ENCODE results near the gene HOXA3. TPM values are rescaled to one million over a fixed set of nuclear protein-coding genes. Genes with fewer than 3 reads are reported as not detected.
A peak's percentile ranks its signal among the peaks of the same experiment; 100 is the strongest.

HOXA3 gene
- polyA plus RNA-seq, 1 donor: 19.1 TPM

- Histone ChIP-seq H3K36me3 (ENCODE audit: control insufficient read depth, insufficient read depth, low read length) (peaks cover 3% of the 10 kb centered on the region), H3K9me3 (ENCODE audit: control insufficient read depth, low read depth, low read length) (peaks cover 20% of the 10 kb centered on the region), H3K4me3 (ENCODE audit: low read length) (peak overlapping the region; percentile 73), H3K4me1 (ENCODE audit: control insufficient read depth, insufficient read depth, low read length) (peaks cover 17% of the 10 kb centered on the region), H3K27me3 (ENCODE audit: control insufficient read depth, insufficient read depth, low read length) (peaks cover 94% of the 10 kb centered on the region), H3K27ac (ENCODE audit: low read length) (peak overlapping the region; percentile 89)
- peak in 1 of 2 donors; percentile 77 for DNase-seq
- WGBS (ENCODE audit: insufficient coverage, low lambda C conversion rate): no CpG with 5 or more reads among the region's 58 CpGs
Measured at GRCh38 chr7:27150568-27151340, 1.6 kb downstream of the HOXA3 start.

DNA sequence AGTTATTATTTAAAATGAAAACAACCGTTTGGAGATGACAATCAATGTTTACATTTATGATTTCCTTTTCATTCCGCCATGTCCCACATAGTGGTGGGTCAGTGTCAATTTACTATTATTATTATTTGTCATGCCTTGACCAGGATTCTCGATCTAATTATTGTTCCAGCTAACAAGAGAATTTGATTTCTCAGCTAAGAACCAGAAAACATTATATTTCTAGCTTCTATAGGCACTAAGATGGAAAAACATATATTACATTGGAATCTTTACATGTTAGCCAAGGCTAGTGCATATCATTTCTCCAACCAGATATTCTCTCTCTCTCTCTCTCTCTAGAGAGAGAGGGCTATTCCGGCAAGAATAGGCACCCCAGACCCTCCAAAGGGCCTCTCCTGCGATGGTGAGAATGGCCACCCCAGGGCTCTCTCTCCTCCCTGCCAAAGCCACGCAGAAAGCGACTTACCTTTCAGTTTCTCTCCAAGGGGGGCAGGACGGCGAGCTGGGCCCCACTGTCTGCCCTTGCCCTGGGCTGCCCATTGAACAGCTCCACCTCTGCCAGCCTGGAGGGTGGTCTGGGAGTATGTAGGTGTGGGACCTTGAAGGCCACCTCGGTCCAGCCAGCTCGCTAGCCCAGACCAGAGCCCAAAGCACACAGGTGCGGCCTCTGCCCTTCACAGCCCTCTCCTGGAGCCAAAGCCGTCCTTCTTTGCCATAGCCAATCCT, 2.4 kb downstream of the HOXA3 start:
- DNase-seq: no peak
- Histone ChIP-seq H3K27ac (ENCODE audit: low read length) (peak overlapping the region; percentile 59), H3K36me3 (ENCODE audit: control insufficient read depth, insufficient read depth, low read length) (peaks cover 8% of the 10 kb centered on the region), H3K4me1 (ENCODE audit: control insufficient read depth, insufficient read depth, low read length) (peaks cover 23% of the 10 kb centered on the region), H3K4me3 (ENCODE audit: low read length) (peak overlapping the region; percentile 73), H3K9me3 (ENCODE audit: control insufficient read depth, low read depth, low read length) (peaks cover 27% of the 10 kb centered on the region), H3K27me3 (ENCODE audit: control insufficient read depth, insufficient read depth, low read length) (peaks cover 94% of the 10 kb centered on the region)
- WGBS (ENCODE audit: insufficient coverage, low lambda C conversion rate): 64% methylated on average over 2 of the region's 13 CpGs

DNA sequence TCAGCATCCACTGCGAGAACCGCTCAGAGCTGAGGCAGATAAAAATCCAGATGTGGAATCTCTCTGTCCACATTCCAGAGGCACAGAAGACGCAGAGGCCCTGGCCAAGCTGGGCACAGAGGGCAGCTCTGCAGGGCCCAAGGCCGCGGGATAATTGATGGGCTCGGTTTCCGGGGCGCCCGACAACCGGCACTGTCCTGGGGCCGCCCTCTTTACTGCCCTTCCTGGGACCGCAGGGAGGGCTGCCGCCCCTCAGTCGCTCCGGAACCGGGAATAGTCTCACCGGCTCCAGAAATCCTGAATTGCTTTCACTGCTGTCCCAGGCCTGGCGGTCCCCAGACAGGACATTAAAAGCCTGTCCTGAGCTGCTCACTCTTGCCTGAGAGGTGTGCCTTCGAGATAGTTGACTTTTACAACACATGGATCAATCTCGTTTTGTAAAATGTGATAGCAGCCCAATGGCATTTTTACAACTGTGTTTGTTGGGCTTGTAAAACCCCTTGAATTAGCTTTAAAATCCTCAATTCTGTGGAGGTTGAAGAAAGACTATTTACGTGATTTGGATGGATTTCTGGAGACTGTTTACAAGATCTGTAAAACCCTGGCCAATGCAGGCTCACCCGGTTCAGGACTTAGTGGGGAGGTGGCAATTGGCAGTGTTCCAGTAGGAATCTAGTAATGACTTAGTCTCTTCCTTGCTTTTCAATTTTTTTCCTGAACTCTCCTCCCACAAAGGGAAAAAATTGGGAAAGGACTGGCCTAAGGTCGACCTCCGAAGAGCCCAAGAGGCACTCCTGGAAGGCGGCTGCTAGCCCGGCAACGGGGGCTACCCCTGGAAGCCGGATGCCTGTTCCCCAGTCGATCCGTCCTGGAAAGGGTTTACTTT, 3.4 kb downstream of the HOXA3 start:
- H3K27ac ChIP-seq (ENCODE audit: low read length): peak overlapping the region; percentile 59
- no CpG with 5 or more reads among the region's 30 CpGs for WGBS (ENCODE audit: insufficient coverage, low lambda C conversion rate)
- no peak for DNase-seq
- H3K4me1 ChIP-seq (ENCODE audit: control insufficient read depth, insufficient read depth, low read length): peaks cover 30% of the 10 kb centered on the region
- peaks cover 94% of the 10 kb centered on the region for H3K27me3 ChIP-seq (ENCODE audit: control insufficient read depth, insufficient read depth, low read length)
- peaks cover 30% of the 10 kb centered on the region for H3K9me3 ChIP-seq (ENCODE audit: control insufficient read depth, low read depth, low read length)
- peak overlapping the region; percentile 73 for H3K4me3 ChIP-seq (ENCODE audit: low read length)
- peaks cover 8% of the 10 kb centered on the region for H3K36me3 ChIP-seq (ENCODE audit: control insufficient read depth, insufficient read depth, low read length)

GRCh38 chr7:27148031-27148755, 4.2 kb downstream of the HOXA3 start:
- Histone ChIP-seq H3K27me3 (ENCODE audit: control insufficient read depth, insufficient read depth, low read length) (peaks cover 88% of the 10 kb centered on the region), H3K4me1 (ENCODE audit: control insufficient read depth, insufficient read depth, low read length) (peaks cover 32% of the 10 kb centered on the region), H3K4me3 (ENCODE audit: low read length) (peak overlapping the region; percentile 73), H3K36me3 (ENCODE audit: control insufficient read depth, insufficient read depth, low read length) (peaks cover 10% of the 10 kb centered on the region), H3K9me3 (ENCODE audit: control insufficient read depth, low read depth, low read length) (peaks cover 30% of the 10 kb centered on the region), H3K27ac (ENCODE audit: low read length) (peak overlapping the region; percentile 59)
- WGBS (ENCODE audit: insufficient coverage, low lambda C conversion rate): no CpG with 5 or more reads among the region's 28 CpGs
- DNase-seq: no peak

DNA sequence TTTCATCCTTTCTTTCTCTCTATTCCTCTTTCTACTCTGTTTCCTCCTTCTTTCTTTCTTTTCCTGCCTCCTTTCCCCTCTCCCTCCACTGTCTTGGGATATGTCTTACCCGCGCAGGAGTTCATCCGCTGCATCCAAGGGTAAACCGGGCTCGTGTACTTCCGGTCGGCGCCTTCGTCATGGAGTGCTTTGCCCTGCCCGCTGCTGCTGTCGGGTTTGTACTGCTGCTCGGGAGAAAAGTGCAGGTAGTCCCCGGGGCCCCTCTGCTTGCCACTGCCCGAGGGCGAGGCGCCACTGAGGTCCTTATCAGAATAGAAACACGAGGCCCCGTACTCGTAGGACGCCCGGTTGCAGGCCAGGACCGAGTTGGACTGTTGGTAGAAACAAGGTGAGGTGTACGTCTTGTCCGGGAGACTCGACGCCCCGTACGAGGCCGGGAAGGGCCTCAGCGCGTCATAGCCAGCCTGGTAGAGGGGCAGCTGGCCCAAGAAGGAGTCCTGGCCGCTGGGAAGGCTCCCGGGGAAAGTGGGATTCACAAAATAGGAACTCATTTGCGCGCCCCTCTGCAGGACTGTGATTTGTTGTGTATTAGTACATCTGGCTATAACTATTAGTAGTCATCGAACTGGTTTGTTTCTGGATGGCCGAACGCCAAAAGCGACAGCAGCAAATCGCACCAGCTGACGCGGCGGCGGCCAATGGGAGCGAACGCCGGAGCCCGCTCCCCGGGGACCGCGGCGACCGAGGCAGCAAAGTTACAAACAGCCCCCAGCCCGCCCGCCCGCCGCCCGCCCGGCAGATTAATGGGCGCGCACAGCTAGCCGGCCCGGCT, 5.0 kb downstream of the HOXA3 start, which contains the start of gene HOXA6:
Gene HOXA6 (minus strand): TSS at position 576 of the 832 bp plus-strand sequence. CDS start 25 bp downstream, at position 551.
- no peak for DNase-seq
- peak within 1 kb of the TSS; percentile 59 for H3K27ac ChIP-seq (ENCODE audit: low read length)
- H3K9me3 ChIP-seq (ENCODE audit: control insufficient read depth, low read depth, low read length): peaks cover 27% of the 10 kb centered on the region
- H3K36me3 ChIP-seq (ENCODE audit: control insufficient read depth, insufficient read depth, low read length): peaks cover 12% of the 10 kb centered on the region
- H3K27me3 ChIP-seq (ENCODE audit: control insufficient read depth, insufficient read depth, low read length): peaks cover 80% of the 10 kb centered on the region
- peak within 1 kb of the TSS; percentile 73 for H3K4me3 ChIP-seq (ENCODE audit: low read length)
- H3K4me1 ChIP-seq (ENCODE audit: control insufficient read depth, insufficient read depth, low read length): peaks cover 27% of the 10 kb centered on the region
- WGBS (ENCODE audit: insufficient coverage, low lambda C conversion rate): 70% methylated on average over 2 of the region's 63 CpGs

DNA sequence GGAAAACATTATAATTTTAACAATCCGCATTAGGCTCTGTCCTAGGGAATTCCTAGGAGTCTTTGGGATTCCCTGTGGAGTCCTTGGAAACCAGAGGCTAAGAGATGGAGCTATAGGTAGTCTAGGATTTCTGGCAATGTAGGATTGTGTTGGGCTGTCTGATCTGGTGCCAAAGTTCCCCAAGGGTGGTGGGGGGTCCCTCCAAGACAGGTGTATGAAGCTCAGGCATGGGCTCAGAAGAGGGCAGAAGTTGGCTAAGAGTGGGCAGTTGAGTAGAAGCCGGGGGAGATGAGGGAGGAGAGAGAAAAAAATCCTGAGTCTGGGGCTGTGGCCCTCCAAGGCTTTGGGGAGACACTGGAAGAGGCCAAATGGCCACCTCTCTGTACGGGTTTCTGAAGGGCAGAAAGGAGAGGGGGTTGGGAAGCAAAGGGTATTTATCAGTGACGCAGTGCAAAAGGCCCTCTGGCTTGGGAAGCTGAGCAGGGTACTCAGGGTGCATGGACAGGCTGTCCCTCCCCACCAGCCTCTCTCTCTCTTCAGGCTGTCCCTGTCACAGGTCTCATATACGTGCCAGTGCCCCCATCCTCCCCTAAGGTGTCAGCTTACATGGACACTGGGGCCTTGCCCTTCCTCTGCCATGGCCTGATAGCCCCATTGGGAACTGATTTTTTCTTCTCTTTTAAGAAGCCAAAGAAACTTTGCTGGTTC, 5.7 kb downstream of the HOXA3 start:
- Histone ChIP-seq H3K9me3 (ENCODE audit: control insufficient read depth, low read depth, low read length) (peaks cover 21% of the 10 kb centered on the region), H3K27me3 (ENCODE audit: control insufficient read depth, insufficient read depth, low read length) (peaks cover 73% of the 10 kb centered on the region), H3K4me3 (ENCODE audit: low read length) (peak overlapping the region; percentile 73), H3K36me3 (ENCODE audit: control insufficient read depth, insufficient read depth, low read length) (peaks cover 12% of the 10 kb centered on the region), H3K4me1 (ENCODE audit: control insufficient read depth, insufficient read depth, low read length) (peaks cover 27% of the 10 kb centered on the region), H3K27ac (ENCODE audit: low read length) (peak overlapping the region; percentile 59)
- DNase-seq: no peak
- no CpG with 5 or more reads among the region's 5 CpGs for WGBS (ENCODE audit: insufficient coverage, low lambda C conversion rate)

GRCh38 chr7:27145914-27146412, 6.4 kb downstream of the HOXA3 start:
- Histone ChIP-seq H3K9me3 (ENCODE audit: control insufficient read depth, low read depth, low read length) (peaks cover 17% of the 10 kb centered on the region), H3K36me3 (ENCODE audit: control insufficient read depth, insufficient read depth, low read length) (peaks cover 12% of the 10 kb centered on the region), H3K4me3 (ENCODE audit: low read length) (peak overlapping the region; percentile 73), H3K27me3 (ENCODE audit: control insufficient read depth, insufficient read depth, low read length) (peaks cover 66% of the 10 kb centered on the region), H3K4me1 (ENCODE audit: control insufficient read depth, insufficient read depth, low read length) (peaks cover 27% of the 10 kb centered on the region), H3K27ac (ENCODE audit: low read length) (peak overlapping the region; percentile 59)
- WGBS (ENCODE audit: insufficient coverage, low lambda C conversion rate): no CpG with 5 or more reads among the region's 11 CpGs
- DNase-seq: no peak

DNA sequence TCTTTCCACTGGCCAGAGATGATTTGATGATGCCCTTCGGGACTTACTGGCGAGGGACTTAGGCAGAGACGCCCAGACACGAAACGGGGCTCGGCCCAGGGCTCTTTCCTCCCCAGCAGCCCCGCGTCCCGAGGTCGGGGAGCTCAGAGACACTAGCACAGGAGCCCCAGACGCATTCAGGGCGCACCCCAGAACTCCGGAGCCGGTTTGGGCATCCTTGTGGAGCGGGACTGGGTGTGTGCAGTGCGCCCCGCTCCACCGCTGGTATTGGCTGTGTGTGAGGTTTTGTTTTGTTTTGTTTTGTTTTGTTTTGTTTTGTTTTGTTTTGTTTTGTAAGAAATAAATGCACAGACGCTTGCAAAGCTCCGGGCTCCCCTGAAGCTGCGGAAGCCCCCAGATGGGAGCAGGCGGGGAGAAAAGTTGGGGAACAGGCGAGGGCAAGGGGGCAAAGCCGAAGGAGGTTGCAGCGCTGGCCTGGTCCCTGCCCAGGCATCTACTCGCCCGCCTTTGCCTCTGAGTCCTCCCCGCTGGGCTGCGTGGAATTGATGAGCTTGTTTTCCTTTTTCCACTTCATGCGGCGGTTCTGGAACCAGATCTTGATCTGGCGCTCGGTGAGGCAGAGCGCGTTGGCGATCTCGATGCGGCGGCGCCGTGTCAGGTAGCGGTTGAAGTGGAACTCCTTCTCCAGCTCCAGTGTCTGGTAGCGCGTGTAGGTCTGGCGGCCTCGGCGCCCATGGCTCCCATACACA, 7.0 kb downstream of the HOXA3 start:
- WGBS (ENCODE audit: insufficient coverage, low lambda C conversion rate): 48% methylated on average over 6 of the region's 47 CpGs
- Histone ChIP-seq H3K27me3 (ENCODE audit: control insufficient read depth, insufficient read depth, low read length) (peaks cover 61% of the 10 kb centered on the region), H3K27ac (ENCODE audit: low read length) (peak overlapping the region; percentile 59), H3K4me1 (ENCODE audit: control insufficient read depth, insufficient read depth, low read length) (peaks cover 33% of the 10 kb centered on the region), H3K4me3 (ENCODE audit: low read length) (peak overlapping the region; percentile 38), H3K36me3 (ENCODE audit: control insufficient read depth, insufficient read depth, low read length) (peaks cover 12% of the 10 kb centered on the region), H3K9me3 (ENCODE audit: control insufficient read depth, low read depth, low read length) (peaks cover 17% of the 10 kb centered on the region)
- DNase-seq: no peak
